GM19324 (cell line): ENCODE data around the gene UBALD2.
"Not testable (repeated sequence)": the region's sequence is repeated elsewhere in the genome, so short reads cannot be mapped to it uniquely, and the experiment has no call there.

Experiments
- ATAC-seq: cut with Tn5 transposase; IDR thresholded peaks from one replicate; pipeline ENCODE4 v1.9.1; 2021; ENCODE audit warnings: mild to moderate bottlenecking, moderate library complexity; ENCODE audit not compliant: unreplicated experiment, low FRiP score

Gene UBALD2

GRCh38 chr17:76262732-76263344 lies 2.3 kb upstream of the UBALD2 start:
- no peak for ATAC-seq

DNA sequence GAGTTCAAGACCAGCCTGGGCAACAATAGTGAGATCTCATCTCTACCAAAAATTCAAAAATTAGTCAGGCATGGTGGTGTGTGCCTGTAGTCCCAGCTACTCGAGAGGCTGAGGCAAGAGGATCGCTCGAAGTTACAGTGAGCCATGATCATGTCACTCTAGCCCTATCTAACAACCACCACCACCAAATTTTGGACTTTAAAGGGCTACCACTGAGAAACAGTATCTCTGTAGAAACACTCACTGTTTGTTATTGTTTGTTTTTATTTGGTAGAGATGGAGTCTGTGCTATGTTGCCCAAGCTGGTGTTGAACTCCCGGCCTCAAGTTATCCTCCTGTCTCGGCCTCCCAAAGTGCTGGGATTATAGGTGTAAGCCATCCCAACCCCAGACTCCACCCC lies 1.3 kb upstream of the UBALD2 start:
- ATAC-seq = no peak

DNA sequence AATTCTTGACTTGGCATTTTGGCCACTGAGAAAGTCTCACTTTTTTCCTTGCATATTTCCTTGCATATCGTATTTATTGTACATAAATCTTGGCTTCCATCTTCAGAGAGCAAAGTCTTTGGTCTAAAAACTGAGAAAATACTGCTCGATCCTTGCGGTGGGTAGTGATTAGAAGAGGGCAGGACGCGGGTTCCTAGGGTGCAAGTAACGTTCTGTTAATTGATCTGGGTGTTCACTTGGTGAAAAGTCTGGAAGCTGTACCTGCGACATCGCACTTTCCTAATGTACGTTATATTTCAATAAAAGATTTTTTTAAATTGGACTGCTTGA lies 758 bp upstream of the UBALD2 start:
- peak; percentile 0 for ATAC-seq

GRCh38 chr17:76265624-76266243 lies 586 bp downstream of the UBALD2 start:
- peak; percentile 2 for ATAC-seq

- no peak for ATAC-seq
Measured at GRCh38 chr17:76266244-76266938, 1.2 kb downstream of the UBALD2 start.

- no peak for ATAC-seq
Measured at GRCh38 chr17:76267051-76267576, 2.0 kb downstream of the UBALD2 start.

GRCh38 chr17:76267581-76268001 lies 2.4 kb downstream of the UBALD2 start:
- ATAC-seq = not testable (repeated sequence)

- ATAC-seq = no peak
Measured at GRCh38 chr17:76268015-76268749, 3.0 kb downstream of the UBALD2 start.

DNA sequence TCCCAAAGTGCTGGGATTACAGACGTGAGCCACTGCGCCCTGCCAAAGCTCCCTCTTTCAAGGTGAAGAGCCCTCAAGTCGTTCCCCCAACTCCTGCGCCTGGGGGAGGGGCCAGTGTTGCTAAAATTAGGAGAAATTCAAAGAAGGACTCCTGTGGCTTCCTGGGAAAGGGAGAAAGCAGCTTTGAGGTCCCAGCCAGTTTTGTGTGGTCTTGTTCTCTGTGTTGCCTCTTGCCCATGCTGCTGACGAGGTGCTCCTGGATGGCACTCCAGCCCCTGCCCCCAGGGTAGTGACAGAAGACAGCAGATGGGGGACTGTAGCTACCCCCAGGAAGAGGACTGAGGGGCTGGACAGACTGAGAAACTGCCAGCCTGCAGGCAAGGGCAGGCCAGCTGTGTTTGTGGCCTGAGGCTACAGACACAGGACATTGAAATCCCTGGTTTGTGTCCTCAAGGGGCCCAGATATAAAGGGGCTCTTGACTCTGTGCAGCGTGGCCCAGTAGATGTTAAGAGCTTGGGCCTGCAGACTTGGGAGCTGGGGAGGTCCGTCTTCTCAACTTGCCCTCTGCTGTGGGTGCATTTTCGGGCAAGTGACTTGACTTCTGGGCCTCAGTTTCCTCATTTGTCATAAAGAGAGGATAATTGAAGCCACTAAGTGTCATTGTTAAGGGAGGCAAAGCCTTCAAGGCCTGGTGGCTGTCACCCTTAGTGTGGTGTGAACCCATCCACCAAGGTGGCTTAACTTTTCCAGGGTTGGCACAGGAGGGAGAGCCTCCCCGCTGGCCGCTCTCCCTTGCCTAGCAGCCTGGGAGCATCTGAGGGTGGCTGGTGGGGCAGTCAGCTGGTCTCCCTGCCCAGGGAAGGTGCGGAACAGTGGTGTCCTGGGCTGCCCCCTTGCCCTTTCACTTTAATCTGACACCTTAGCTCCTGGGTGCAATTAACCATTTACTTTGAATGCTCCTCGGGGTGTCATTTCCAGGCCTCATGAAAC lies 4.1 kb downstream of the UBALD2 start:
- no peak for ATAC-seq

DNA sequence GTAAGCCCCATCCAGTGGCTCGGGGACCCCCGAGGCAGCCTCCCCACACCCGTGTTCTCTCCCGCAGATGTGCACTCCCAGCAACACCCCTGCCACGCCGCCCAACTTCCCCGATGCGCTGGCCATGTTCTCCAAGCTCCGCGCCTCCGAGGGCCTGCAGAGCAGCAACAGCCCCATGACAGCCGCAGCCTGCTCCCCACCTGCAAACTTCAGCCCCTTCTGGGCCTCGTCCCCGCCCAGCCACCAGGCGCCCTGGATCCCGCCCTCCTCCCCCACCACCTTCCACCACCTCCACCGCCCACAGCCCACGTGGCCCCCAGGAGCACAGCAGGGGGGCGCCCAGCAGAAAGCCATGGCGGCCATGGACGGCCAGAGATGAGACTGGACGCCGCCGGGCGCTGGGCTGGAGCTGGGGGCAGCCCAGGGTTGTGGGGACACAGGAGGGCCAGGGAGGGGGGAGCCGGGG lies 5.0 kb downstream of the UBALD2 start:
- no peak for ATAC-seq

DNA sequence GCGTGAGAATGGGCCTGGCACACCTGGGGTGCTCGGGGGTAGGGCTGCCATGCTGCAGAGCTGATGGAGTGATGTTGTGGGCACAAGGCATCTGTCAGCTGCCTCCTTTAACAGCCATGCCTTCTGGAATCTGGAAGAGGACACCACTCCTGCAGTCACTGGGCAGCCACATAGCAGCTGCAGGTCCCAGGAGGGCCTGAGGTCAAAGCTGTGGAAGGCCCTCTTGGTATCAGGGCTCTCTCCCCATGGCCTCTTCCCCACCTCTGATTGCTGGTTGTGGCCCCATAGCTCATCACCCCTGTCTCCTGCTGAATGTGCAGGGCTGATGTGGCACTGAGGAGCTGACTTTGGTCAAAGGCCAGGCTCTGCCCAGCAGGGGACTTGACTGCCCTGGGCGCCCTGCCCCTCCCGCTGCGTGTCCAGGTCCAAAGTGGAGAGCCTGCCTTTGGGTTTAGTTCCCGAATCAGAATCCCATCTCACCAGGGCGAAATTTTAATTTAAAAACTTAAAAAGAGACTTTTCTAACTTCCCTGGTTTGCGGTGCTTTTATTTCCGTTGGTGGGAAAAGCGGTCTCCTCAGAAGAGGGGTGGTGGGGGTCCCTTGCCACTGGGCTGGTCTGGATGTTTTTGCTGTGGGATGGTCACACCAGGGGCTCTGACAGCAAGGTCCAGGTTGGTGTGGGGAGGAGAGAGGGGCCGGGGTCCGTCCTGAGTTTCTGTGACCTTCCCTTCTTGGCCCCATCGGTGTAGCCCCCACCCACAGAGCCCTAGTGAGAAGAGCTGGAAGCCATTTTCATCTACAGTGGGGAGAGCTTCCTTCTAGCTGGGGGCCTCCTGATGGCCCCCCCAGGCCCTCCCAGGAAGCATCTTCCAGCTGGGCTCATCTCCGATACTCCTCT lies 5.9 kb downstream of the UBALD2 start:
- ATAC-seq = no peak

GRCh38 chr17:76271669-76272540 lies 6.8 kb downstream of the UBALD2 start:
- peak; percentile 56 for ATAC-seq

DNA sequence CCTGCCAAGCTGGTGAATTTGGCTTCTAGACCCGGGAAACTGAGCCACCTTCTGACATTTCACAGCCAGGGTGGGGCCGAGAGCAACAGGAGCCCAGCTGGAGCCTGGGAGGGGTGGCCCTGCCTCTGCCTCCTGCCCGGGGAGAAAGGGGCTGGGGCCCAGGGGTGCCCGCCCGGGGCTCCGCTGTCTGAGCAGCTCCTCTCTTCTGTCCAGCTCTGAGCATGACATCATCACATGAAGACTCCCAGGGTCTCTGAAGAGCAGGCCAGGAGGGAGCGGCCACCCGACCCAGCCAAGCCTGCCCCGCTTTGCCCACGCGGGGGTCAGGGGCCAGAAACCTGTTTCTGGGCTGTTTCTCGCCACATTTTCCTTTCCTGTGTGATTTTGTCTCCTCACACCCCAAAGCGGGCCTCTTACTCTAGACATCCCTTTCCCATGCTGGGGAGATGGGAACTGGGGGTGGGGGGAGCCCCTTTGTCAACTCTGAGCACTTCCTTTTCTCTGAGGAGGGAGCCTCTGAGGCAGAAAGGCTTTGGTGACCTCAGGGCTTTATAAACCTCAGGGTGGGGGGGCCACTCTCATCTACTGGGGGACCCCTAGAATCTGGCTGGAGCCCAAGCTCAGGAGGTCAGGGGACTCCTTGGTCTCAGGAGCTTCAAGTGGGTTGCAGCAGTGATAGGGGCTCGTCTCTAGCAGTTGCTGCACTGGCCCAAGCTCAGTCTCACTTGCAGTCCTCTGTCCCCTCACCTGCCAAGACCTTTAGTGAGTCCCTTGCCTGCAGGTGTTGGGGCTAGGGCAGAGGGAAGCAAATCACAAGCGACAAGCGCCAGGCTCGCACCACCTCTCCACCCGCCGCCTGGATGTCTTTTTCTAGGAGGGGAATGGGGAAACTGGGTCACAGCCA lies 7.6 kb downstream of the UBALD2 start:
- ATAC-seq = peak; percentile 10

- no peak for ATAC-seq
Measured at GRCh38 chr17:76273445-76274111, 8.4 kb downstream of the UBALD2 start.

DNA sequence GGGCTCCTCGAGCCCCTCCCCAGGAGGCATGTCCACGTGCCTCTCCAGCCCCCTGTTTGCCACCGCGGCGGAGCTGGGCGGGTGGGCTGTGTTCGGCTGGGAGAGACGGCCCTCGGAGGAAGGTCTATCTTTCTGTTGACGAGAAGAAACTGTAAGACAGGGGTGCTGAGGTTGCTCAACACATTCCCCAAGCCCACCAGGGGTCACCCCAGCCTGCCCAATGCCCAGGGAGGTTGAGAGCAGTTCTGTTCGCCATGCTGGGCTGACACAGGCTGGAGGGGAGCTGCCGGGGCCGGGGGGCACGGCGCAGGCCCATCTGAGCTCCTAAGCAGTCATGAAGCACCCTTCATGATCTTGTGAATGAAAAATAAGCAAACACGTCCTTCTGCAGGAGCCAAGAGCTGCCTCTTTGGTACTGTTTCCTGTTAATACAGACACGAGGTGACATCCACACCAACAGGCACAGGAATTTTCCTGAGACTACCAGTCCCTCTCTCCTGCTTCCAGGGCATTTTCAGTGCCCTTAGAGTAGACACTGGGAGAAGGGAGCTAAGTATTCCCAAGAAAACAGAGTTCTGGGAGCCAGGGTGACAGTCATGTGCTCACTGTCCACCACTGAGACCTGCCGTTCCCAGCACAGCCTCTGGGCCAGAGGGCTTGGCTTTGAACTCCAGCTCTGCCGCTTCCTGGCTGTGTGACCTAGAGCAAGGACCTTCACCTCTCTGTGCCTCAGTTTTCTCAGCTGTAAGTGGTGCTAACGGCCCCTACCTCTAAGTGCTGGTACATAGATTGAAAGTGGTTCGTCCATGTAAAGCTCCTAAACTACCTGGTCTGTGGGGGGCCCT lies 9.2 kb downstream of the UBALD2 start:
- no peak for ATAC-seq
